C4-2B (cell line): ENCODE results near the gene CEP131.

Source experiments
- ZFX ChIP-seq: fragments of 450-650 bp; IDR thresholded peaks from 2 replicates; pipeline ENCODE4 v1.6.1; 2017
- TF ChIP-seq, protein P1 (sequence below): fragments of 450-650 bp; conservative IDR thresholded peaks from 2 replicates; pipeline ENCODE4 v1.5.1; 2017; ENCODE audit warnings: mild to moderate bottlenecking

GRCh38 chr17:81222620-81222905 lies 202 bp downstream of the CEP131 start:
- TF ChIP-seq, protein P1, sequence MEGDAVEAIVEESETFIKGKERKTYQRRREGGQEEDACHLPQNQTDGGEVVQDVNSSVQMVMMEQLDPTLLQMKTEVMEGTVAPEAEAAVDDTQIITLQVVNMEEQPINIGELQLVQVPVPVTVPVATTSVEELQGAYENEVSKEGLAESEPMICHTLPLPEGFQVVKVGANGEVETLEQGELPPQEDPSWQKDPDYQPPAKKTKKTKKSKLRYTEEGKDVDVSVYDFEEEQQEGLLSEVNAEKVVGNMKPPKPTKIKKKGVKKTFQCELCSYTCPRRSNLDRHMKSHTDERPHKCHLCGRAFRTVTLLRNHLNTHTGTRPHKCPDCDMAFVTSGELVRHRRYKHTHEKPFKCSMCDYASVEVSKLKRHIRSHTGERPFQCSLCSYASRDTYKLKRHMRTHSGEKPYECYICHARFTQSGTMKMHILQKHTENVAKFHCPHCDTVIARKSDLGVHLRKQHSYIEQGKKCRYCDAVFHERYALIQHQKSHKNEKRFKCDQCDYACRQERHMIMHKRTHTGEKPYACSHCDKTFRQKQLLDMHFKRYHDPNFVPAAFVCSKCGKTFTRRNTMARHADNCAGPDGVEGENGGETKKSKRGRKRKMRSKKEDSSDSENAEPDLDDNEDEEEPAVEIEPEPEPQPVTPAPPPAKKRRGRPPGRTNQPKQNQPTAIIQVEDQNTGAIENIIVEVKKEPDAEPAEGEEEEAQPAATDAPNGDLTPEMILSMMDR, result no peak
- no peak for TF ChIP-seq ZFX
